OCI-LY1 (cell line): ENCODE measurements around the gene TTC27.

Experiments used
- CTCF ChIP-seq: fragments of 200-600 bp; sonication (generic), shearing (Covaris generic); IDR thresholded peaks from 2 replicates; pipeline ENCODE4 v1.5.1; 2017; ENCODE audit warnings: mild to moderate bottlenecking, antibody characterized with exemption, low read length, moderate library complexity, mixed read lengths
- EZH2 ChIP-seq: fragments of 200-600 bp; sonication (generic), shearing (Covaris generic); IDR thresholded peaks from 2 replicates; pipeline ENCODE4 v1.8.0; 2017; ENCODE audit warnings: borderline replicate concordance, mixed run types, mild to moderate bottlenecking, antibody characterized with exemption, low read length, moderate library complexity, mixed read lengths

- no peak for TF ChIP-seq CTCF
- no peak for TF ChIP-seq EZH2
These were observed 115.8 kb downstream of the TTC27 start for GRCh38 chr2:32743480-32744236.
